ENCODE results near the gene SEMA6B. TPM values are rescaled to one million over a fixed set of nuclear protein-coding genes. Genes with fewer than 3 reads are reported as not detected.

The SEMA6B gene
- total and polyA plus RNA-seq, 2 of the 8 experiments (the other 6 are each of a cell fraction or from before 2014, with no cell fraction given) = 31.3 to 54.4 TPM

DNA sequence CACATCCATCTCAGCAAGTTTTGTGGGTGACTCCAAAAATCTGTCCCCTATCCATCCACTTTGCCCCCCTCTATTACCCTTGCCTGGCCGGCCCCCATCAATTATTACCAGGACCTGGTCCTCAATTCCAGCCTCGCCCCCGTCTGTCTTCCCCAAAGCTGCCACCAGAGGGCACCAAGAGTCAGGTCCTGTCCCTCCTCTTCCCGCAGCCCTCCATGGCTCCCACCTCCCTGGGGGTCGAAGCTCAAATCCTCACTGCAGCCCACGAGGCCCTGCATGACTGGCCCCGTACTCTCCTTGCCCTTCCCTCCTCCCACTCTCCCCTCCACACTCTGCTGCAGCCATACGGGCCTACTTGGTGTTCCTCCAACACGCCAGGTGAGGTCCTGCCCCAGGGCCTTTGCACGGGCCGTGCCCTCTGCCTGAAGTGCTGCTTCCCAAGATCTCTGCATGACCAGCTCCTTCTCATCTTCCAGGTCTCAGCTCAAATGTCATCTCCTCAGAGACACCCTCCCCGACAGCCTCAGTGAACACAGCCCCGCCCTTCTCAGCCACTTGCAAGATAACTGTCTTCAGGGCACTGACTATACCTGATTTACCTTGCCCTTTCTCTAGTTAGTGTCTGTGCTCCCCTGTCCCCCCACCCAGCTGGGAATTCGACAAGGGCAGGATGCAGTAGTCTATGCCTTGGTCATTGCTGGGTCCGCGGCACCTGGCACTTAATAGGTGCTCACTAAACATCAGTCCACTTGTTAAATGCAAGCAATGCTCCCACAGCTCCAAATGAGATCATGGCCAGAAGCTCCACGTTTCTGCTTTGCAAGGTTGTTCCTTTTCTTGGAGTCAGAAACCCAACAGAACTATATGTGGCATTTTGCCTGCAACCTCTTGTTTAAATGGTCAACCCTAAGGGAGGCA, 16.8 kb upstream of the SEMA6B start (continued):
- TF ChIP-seq KDM5A (IDR thresholded peaks at IDR 0.05; ENCODE audit: low read length) = no peak
- TF ChIP-seq RAD21 (IDR thresholded peaks at IDR 0.05 in 1 of 2, conservative IDR thresholded peaks at IDR 0.05 in 1 of 2; ENCODE audit: low read depth in 2 of 2, low read length in 2 of 2) = peak; percentile 55 to 66

All from H1 (cell line).